GM12878 (cell line): Measurements from ENCODE around the gene DPH7. TPM values are rescaled to one million over a fixed set of nuclear protein-coding genes. Genes with fewer than 3 reads are reported as not detected.

ENCODE experiments used
- ATAC-seq: fragments of 200-7000 bp; cut with Tn5 transposase; 3 replicates; pipeline ENCODE4 v1.9.1; 2020; ENCODE audit warnings: mild to moderate bottlenecking, moderate library complexity
- BruUV-seq: library from RNA; stranded (reverse); fragments of 400-500 nt; replicated peaks from 2 replicates; lab custom pipeline; 2021; lab: Mats Ljungman, UMichigan
- CTCF ChIA-PET: fragments of 300-600 bp; sonication (Branson Sonifier 250); formaldehyde crosslinking; extraction: SDS; loops from one replicate; lab custom pipeline; 2021; ENCODE audit warnings: inconsistent platforms; lab: Yijun Ruan, JAX
- POLR2A ChIA-PET: fragments of 350-600 bp; formaldehyde crosslinking; extraction: SDS; loops from one replicate; lab custom pipeline; 2021; ENCODE audit warnings: inconsistent platforms; lab: Charles Lee
- RAD21 ChIA-PET: fragments of 300-600 bp; sonication (Branson Sonifier 250); formaldehyde crosslinking; loops from one replicate; lab custom pipeline; 2023; ENCODE audit warnings: antibody characterized with exemption; ENCODE audit not compliant: unreplicated experiment; lab: Charles Lee
- SMC1A ChIA-PET: fragments of 300-600 bp; sonication (Branson Sonifier 250); formaldehyde crosslinking; loops from one replicate; lab custom pipeline; 2023; ENCODE audit not compliant: unreplicated experiment, uncharacterized antibody; lab: Charles Lee
- DNase-seq: peaks from one replicate; pipeline ENCODE4 v3.0.0-alpha.2; 2011; ENCODE audit warnings: low read depth, low spot score
- FAIRE-seq: peaks from 3 replicates; lab custom pipeline; 2011; peaks lifted over from hg19 to GRCh38; lab: Jason Lieb, UNC
- H2AFZ ChIP-seq: 2 replicates; pipeline ENCODE4 v1.6.0; 2011; ENCODE audit warnings: low read depth, low read length, control low read depth; ENCODE audit not compliant: control insufficient read depth
- H3K27ac ChIP-seq: 2 replicates; pipeline ENCODE4 v1.5.1; 2011; ENCODE audit warnings: control low read depth; ENCODE audit not compliant: control insufficient read depth, insufficient read depth
- H3K27me3 ChIP-seq, 2 experiments: replicated peaks in 1 of 2; 2 replicates each; pipeline versions ENCODE4 v1.6.0 to v1.6.1; 2011; ENCODE audit warnings: low read length in 1 of 2; ENCODE audit not compliant: control insufficient read depth in 2 of 2, insufficient read depth in 2 of 2
- H3K36me3 ChIP-seq, 2 experiments: 2 replicates each; pipeline ENCODE4 v1.5.1; 2011; ENCODE audit warnings: low read length in 1 of 2; ENCODE audit not compliant: control insufficient read depth in 2 of 2, insufficient read depth in 2 of 2
- H3K4me1 ChIP-seq: 2 replicates; pipeline ENCODE4 v1.6.1; 2011; ENCODE audit warnings: mild to moderate bottlenecking, low read length, moderate library complexity, mixed read lengths; ENCODE audit not compliant: control insufficient read depth, insufficient read depth
- H3K4me2 ChIP-seq: 2 replicates; pipeline ENCODE4 v1.6.0; 2011; ENCODE audit warnings: control low read depth; ENCODE audit not compliant: control insufficient read depth, insufficient read depth
- H3K4me3 ChIP-seq: fragments of 200-600 bp; sonication (generic); 2 replicates; pipeline ENCODE4 v1.5.1; 2016
- H3K79me2 ChIP-seq: 2 replicates; pipeline ENCODE4 v1.6.0; 2011; ENCODE audit warnings: low read length; ENCODE audit not compliant: control insufficient read depth, insufficient read depth
- H3K9ac ChIP-seq: 2 replicates; pipeline ENCODE4 v1.8.0; 2011; ENCODE audit warnings: low read length, control low read depth, mixed read lengths; ENCODE audit not compliant: control insufficient read depth, insufficient read depth
- H3K9me3 ChIP-seq: replicated peaks from 3 replicates; pipeline ENCODE4 v1.5.1; 2011; ENCODE audit warnings: mild to moderate bottlenecking, low read length; ENCODE audit not compliant: control insufficient read depth, insufficient read depth
- H4K20me1 ChIP-seq: 2 replicates; pipeline ENCODE4 v1.6.0; 2011; ENCODE audit not compliant: control insufficient read depth, insufficient read depth
- ATF7 ChIP-seq: fragments of 450-650 bp; IDR thresholded peaks from 2 replicates; pipeline ENCODE4 v1.6.1; 2016; ENCODE audit warnings: low read depth, mild to moderate bottlenecking
- CEBPZ ChIP-seq: fragments of 150-350 bp; IDR thresholded peaks from 2 replicates; pipeline ENCODE4 v1.6.1; 2016; ENCODE audit warnings: low read depth, low read length
- E2F8 ChIP-seq: fragments of 450-650 bp; IDR thresholded peaks from 2 replicates; pipeline ENCODE4 v1.6.1; 2018; ENCODE audit warnings: mild to moderate bottlenecking, low read depth, moderate library complexity; ENCODE audit not compliant: partially characterized antibody
- FOXK2 ChIP-seq: fragments of 450-650 bp; IDR thresholded peaks from 2 replicates; pipeline ENCODE4 v1.6.1; 2017; ENCODE audit warnings: mild to moderate bottlenecking, moderate library complexity
- NFXL1 ChIP-seq: fragments of 450-650 bp; IDR thresholded peaks from 2 replicates; pipeline ENCODE4 v1.6.1; 2017; ENCODE audit warnings: antibody characterized with exemption, mild to moderate bottlenecking, borderline replicate concordance
- NR2C2 ChIP-seq: IDR thresholded peaks from 2 replicates; pipeline ENCODE4 v1.6.1; 2011; ENCODE audit warnings: borderline replicate concordance, low read depth; ENCODE audit not compliant: control insufficient read depth, insufficient read length
- TCF3 ChIP-seq: IDR thresholded peaks from 2 replicates; pipeline ENCODE4 v1.6.1; 2012; ENCODE audit warnings: low read depth, mild to moderate bottlenecking, low read length, borderline replicate concordance; ENCODE audit not compliant: insufficient read depth
- USF2 ChIP-seq: IDR thresholded peaks from 2 replicates; pipeline ENCODE4 v1.6.1; 2011; ENCODE audit warnings: low read depth, low read length, improper control_type of control experiment, borderline replicate concordance
- ZBTB40 ChIP-seq: fragments of 450-650 bp; IDR thresholded peaks from 2 replicates; pipeline ENCODE4 v1.6.1; 2016; ENCODE audit warnings: mild to moderate bottlenecking, moderate library complexity, borderline replicate concordance
- ZNF207 ChIP-seq: fragments of 450-650 bp; IDR thresholded peaks from 2 replicates; pipeline ENCODE4 v1.6.1; 2014; ENCODE audit warnings: antibody characterized with exemption, mild to moderate bottlenecking, borderline replicate concordance
- WGBS: methylation state at CpG from one replicate; pipeline ENCODE4 v1.1.6; 2016; ENCODE audit warnings: low lambda C conversion rate; ENCODE audit not compliant: insufficient replicate concordance, insufficient coverage; ENCODE audit errors: missing lambda C conversion rate; 5-methylcytosine and 5-hydroxymethylcytosine counted together
- in situ Hi-C: fragments of 300-500 bp; cut with MboI; formaldehyde crosslinking; loops from 9 replicates; pipeline ENCODE4 v1.14.3; 2018; ENCODE audit warnings: mixed read lengths
- intact Hi-C: fragments of 100-400 bp; cut with micrococcal nuclease; formaldehyde crosslinking; loops from one replicate; pipeline ENCODE4 v1.14.2; 2022; ENCODE audit not compliant: unreplicated experiment
- polyA plus RNA-seq, 11 experiments: library from polyadenylated mRNA; depleted of rRNA in 4 of 11; unstranded in 6 of 11; stranded (reverse) in 5 of 11; fragments of >200 nt; fragmentation: Nextera tagmentation in 4 of 11; fragmentation: Illumina TruSeq in 1 of 11; extraction: Ambion mirVana in 4 of 11; extraction: Trizol in 1 of 11; gene quantifications; 1 replicate in 1 of 11; 2 replicates in 10 of 11; pipeline versions ENCODE4 v1.2.1 to v1.2.3, GENCODE V29; 2011 to 2016; ENCODE audit warnings: inconsistent platforms in 2 of 11, missing spikeins in 2 of 11, low read depth in 1 of 11
- total RNA-seq, 4 experiments: library from RNA; depleted of rRNA in 3 of 4; stranded (reverse); fragments of >200 nt in 3 of 4; fragmentation: Illumina TruSeq in 1 of 4; extraction: Trizol in 1 of 4; gene quantifications; 2 replicates each; pipeline versions ENCODE4 v1.2.1 to v1.2.3, GENCODE V29; 2013 to 2021

DPH7 gene
- total and polyA plus RNA-seq, 10 of the 15 experiments (the other 5 are each of a cell fraction or from before 2014, with no cell fraction given): 8.7 to 40.0 (median 28.1) TPM

- in situ Hi-C loops (no loop called here), intact Hi-C loops (no loop called here)
- TF ChIP-seq TCF3: no peak
- no peak for TF ChIP-seq CEBPZ
- TF ChIP-seq ZBTB40: no peak
- no peak for TF ChIP-seq NR2C2
- TF ChIP-seq ATF7: no peak
- no peak for TF ChIP-seq FOXK2
- TF ChIP-seq ZNF207: no peak
- TF ChIP-seq NFXL1: no peak
- no peak for TF ChIP-seq E2F8
- no peak for TF ChIP-seq USF2
These were observed 34.5 kb downstream of the DPH7 start for GRCh38 chr9:137544176-137544760.

More at GRCh38 chr9:137544176-137544760, 34.5 kb downstream of the DPH7 start:
- Histone ChIP-seq H3K36me3 (no peaks in the 10 kb centered on the region), H3K9ac (no peak overlapping the region), H2AFZ (no peak overlapping the region), H3K27me3 (no peaks in the 10 kb centered on the region; a peak in 1 of 4 replicates), H3K27ac (no peak overlapping the region), H4K20me1 (no peaks in the 10 kb centered on the region), H3K4me2 (no peak overlapping the region), H3K4me3 (no peak overlapping the region), H3K9me3 (no peaks in the 10 kb centered on the region; the same call in 2 of the 3 replicates), H3K79me2 (no peaks in the 10 kb centered on the region), H3K4me1 (no peaks in the 10 kb centered on the region)
- SMC1A ChIA-PET: no interaction called here
- POLR2A ChIA-PET: no interaction called here
- 67% methylated on average over 9 of the region's 12 CpGs for WGBS
- no peak for ATAC-seq
- BruUV-seq: no TSS peak
- DNase-seq: no peak
- RAD21 ChIA-PET: no interaction called here
- CTCF ChIA-PET: interaction anchor here (1.8 kb wide), 1 partner anchor 9 kb away, joined by 11 read pairs; no protein-coding TSS in a partner anchor
- no peak for FAIRE-seq
